IMR-90 (cell line): Measurements from ENCODE around the gene PFKP. TPM values are rescaled to one million over a fixed set of nuclear protein-coding genes. Genes with fewer than 3 reads are reported as not detected.

Experiments
- ATAC-seq: fragments of 200-7000 bp; cut with Tn5 transposase; 2 replicates; pipeline ENCODE4 v1.9.1; 2020; ENCODE audit warnings: low read depth, mild to moderate bottlenecking, moderate library complexity
- BruUV-seq: library from RNA; stranded (reverse); fragments of 400-500 nt; replicated peaks from 2 replicates; lab custom pipeline; 2021; lab: Mats Ljungman, UMichigan
- CTCF ChIA-PET: fragments of 300-600 bp; formaldehyde crosslinking; extraction: SDS; loops from one replicate; lab custom pipeline; 2021; ENCODE audit warnings: antibody characterized with exemption; lab: Yijun Ruan, JAX
- POLR2A ChIA-PET: fragments of 300-600 bp; sonication (Branson Sonifier 250); formaldehyde crosslinking; loops from one replicate; lab custom pipeline; 2022; ENCODE audit warnings: antibody characterized with exemption; ENCODE audit not compliant: unreplicated experiment; lab: Charles Lee
- DNase-seq: peaks from one replicate; pipeline ENCODE4 v3.0.0; 2013
- H2AFZ ChIP-seq: replicated peaks from 2 replicates; pipeline ENCODE3; 2013; ENCODE audit warnings: low read length, mild to moderate bottlenecking; ENCODE audit not compliant: poor library complexity
- H2AK5ac ChIP-seq: 2 replicates; pipeline ENCODE4 v1.6.1; 2013; ENCODE audit warnings: low read depth, low read length, inconsistent platforms
- H2AK9ac ChIP-seq: replicated peaks from 2 replicates; pipeline ENCODE3; 2013; ENCODE audit warnings: mild to moderate bottlenecking, low read depth, low read length, moderate library complexity; ENCODE audit not compliant: poor library complexity
- H2BK120ac ChIP-seq: 2 replicates; pipeline ENCODE4 v1.6.1; 2013; ENCODE audit warnings: low read depth, low read length, inconsistent platforms
- H2BK15ac ChIP-seq: 3 replicates; pipeline ENCODE4 v1.6.1; 2013; ENCODE audit warnings: low read depth, low read length, inconsistent platforms
- H2BK20ac ChIP-seq: 2 replicates; pipeline ENCODE4 v1.6.1; 2013; ENCODE audit warnings: low read depth, mild to moderate bottlenecking, inconsistent platforms, low read length, moderate library complexity
- H2BK5ac ChIP-seq: 2 replicates; pipeline ENCODE4 v1.6.1; 2013; ENCODE audit warnings: mild to moderate bottlenecking, low read depth, low read length, inconsistent platforms; ENCODE audit not compliant: poor library complexity, severe bottlenecking
- H3K14ac ChIP-seq: replicated peaks from 2 replicates; pipeline ENCODE4 v1.6.1; 2013; ENCODE audit warnings: low read depth, low read length, inconsistent platforms
- H3K18ac ChIP-seq: 2 replicates; pipeline ENCODE4 v1.6.1; 2013; ENCODE audit warnings: low read depth, low read length, control low read depth
- H3K23ac ChIP-seq: 2 replicates; pipeline ENCODE4 v1.6.1; 2013; ENCODE audit warnings: low read depth, low read length, inconsistent platforms
- H3K27ac ChIP-seq: 2 replicates; pipeline ENCODE4 v1.5.1; 2013; ENCODE audit warnings: mild to moderate bottlenecking, control low read depth, low read length; ENCODE audit not compliant: insufficient read depth
- H3K27me3 ChIP-seq: 2 replicates; pipeline ENCODE4 v1.6.1; 2013; ENCODE audit warnings: low read length; ENCODE audit not compliant: control insufficient read depth, insufficient read depth
- H3K36me3 ChIP-seq: 2 replicates; pipeline ENCODE4 v1.6.1; 2013; ENCODE audit warnings: low read length, mixed read lengths; ENCODE audit not compliant: control insufficient read depth, insufficient read depth
- H3K4ac ChIP-seq: 2 replicates; pipeline ENCODE4 v1.6.1; 2013; ENCODE audit warnings: low read depth, low read length, inconsistent platforms
- H3K4me1 ChIP-seq: 2 replicates; pipeline ENCODE4 v1.6.1; 2013; ENCODE audit warnings: low read length, mixed read lengths; ENCODE audit not compliant: control insufficient read depth, insufficient read depth
- H3K4me2 ChIP-seq: 2 replicates; pipeline ENCODE4 v1.6.1; 2013; ENCODE audit warnings: low read depth, mild to moderate bottlenecking, control low read depth, low read length, moderate library complexity
- H3K4me3 ChIP-seq: 2 replicates; pipeline ENCODE4 v1.5.1; 2013; ENCODE audit warnings: low read depth, mild to moderate bottlenecking, control low read depth, low read length, moderate library complexity; ENCODE audit not compliant: insufficient read depth
- H3K56ac ChIP-seq: 2 replicates; pipeline ENCODE4 v1.6.1; 2013; ENCODE audit warnings: low read length, inconsistent platforms; ENCODE audit not compliant: insufficient read depth; ENCODE audit errors: extremely low read depth
- H3K79me1 ChIP-seq, 2 experiments: 2 replicates each; pipeline ENCODE4 v1.6.1; 2013; ENCODE audit warnings: low read length in 2 of 2, inconsistent platforms in 1 of 2, low read depth in 1 of 2
- H3K9ac ChIP-seq: 2 replicates; pipeline ENCODE4 v1.6.1; 2013; ENCODE audit warnings: low read depth, low read length, control low read depth
- H3K9me1 ChIP-seq: 2 replicates; pipeline ENCODE4 v1.6.1; 2013; ENCODE audit warnings: low read length, inconsistent platforms; ENCODE audit not compliant: insufficient read depth
- H3K9me3 ChIP-seq: 2 replicates; pipeline ENCODE4 v1.6.1; 2013; ENCODE audit warnings: low read length; ENCODE audit not compliant: control insufficient read depth, insufficient read depth
- H4K20me1 ChIP-seq: 2 replicates; pipeline ENCODE4 v1.6.1; 2013; ENCODE audit warnings: low read length, inconsistent platforms; ENCODE audit not compliant: insufficient read depth
- H4K5ac ChIP-seq: 2 replicates; pipeline ENCODE4 v1.6.1; 2013; ENCODE audit warnings: mild to moderate bottlenecking, low read depth, low read length, control low read depth
- H4K8ac ChIP-seq, 2 experiments: 2 replicates each; pipeline ENCODE4 v1.6.1; 2013; ENCODE audit warnings: low read depth in 2 of 2, low read length in 2 of 2, control low read depth in 1 of 2, inconsistent platforms in 1 of 2
- H4K91ac ChIP-seq: 2 replicates; pipeline ENCODE4 v1.6.1; 2013; ENCODE audit warnings: low read depth, low read length, inconsistent platforms; ENCODE audit not compliant: insufficient read depth
- CEBPB ChIP-seq: IDR thresholded peaks from 2 replicates; pipeline ENCODE4 v1.6.1; 2012; ENCODE audit warnings: low read depth, low read length, improper control_type of control experiment
- CHD1 ChIP-seq: IDR thresholded peaks from 2 replicates; pipeline ENCODE4 v1.6.1; 2012; ENCODE audit warnings: low read depth, low read length, improper control_type of control experiment
- FOS ChIP-seq: fragments of 150-350 bp; IDR thresholded peaks from 2 replicates; pipeline ENCODE4 v1.6.1; 2016; ENCODE audit warnings: low read depth, low read length
- MAZ ChIP-seq: IDR thresholded peaks from 2 replicates; pipeline ENCODE4 v1.6.1; 2012; ENCODE audit warnings: low read depth, mild to moderate bottlenecking, low read length, improper control_type of control experiment, moderate library complexity, borderline replicate concordance
- RAD21 ChIP-seq: IDR thresholded peaks from 2 replicates; pipeline ENCODE4 v1.6.1; 2012; ENCODE audit warnings: low read length, improper control_type of control experiment
- RCOR1 ChIP-seq: IDR thresholded peaks from 2 replicates; pipeline ENCODE4 v1.6.1; 2012; ENCODE audit warnings: mild to moderate bottlenecking, low read length, improper control_type of control experiment; ENCODE audit not compliant: insufficient replicate concordance
- SMC3 ChIP-seq: fragments of 150-350 bp; IDR thresholded peaks from 2 replicates; pipeline ENCODE4 v1.6.1; 2016; ENCODE audit warnings: low read depth, mild to moderate bottlenecking, antibody characterized with exemption, low read length, moderate library complexity
- WGBS, 2 experiments: methylation state at CpG; one replicate each; pipeline versions ENCODE4 v1.1.5 to v1.1.7; 2013; ENCODE audit warnings: missing lambda C conversion rate in 2 of 2; ENCODE audit not compliant: insufficient read length in 1 of 2; ENCODE audit errors: extremely low coverage in 2 of 2; 5-methylcytosine and 5-hydroxymethylcytosine counted together
- dilution Hi-C: fragments of 300-500 bp; cut with HindIII; formaldehyde crosslinking; loops from one replicate; pipeline ENCODE4 v1.14.3; 2018; ENCODE audit warnings: low sequenced_read_pairs; ENCODE audit not compliant: unreplicated experiment
- in situ Hi-C: fragments of 300-500 bp; cut with MboI; formaldehyde crosslinking; loops from 3 replicates; pipeline ENCODE4 v1.14.3; 2019; ENCODE audit warnings: low sequenced_read_pairs, inconsistent platforms, mixed read lengths
- intact Hi-C: fragments of 100-400 bp; cut with micrococcal nuclease; formaldehyde crosslinking; loops from 2 replicates; pipeline ENCODE4 v1.10.0; 2022
- polyA plus RNA-seq, 3 experiments: library from polyadenylated mRNA; depleted of rRNA; stranded (reverse); fragments of >200 nt; gene quantifications; 2 replicates each; pipeline ENCODE4 v1.2.3, GENCODE V29; 2012; ENCODE audit warnings: low replicate concordance in 1 of 3
- total RNA-seq: library from RNA; depleted of rRNA; stranded (reverse); fragments of >200 nt; gene quantifications from 2 replicates; pipeline ENCODE4 v1.2.3, GENCODE V29; 2012
- TF ChIP-seq, protein P1 (sequence below): fragments of 150-350 bp; IDR thresholded peaks from 2 replicates; pipeline ENCODE4 v1.6.1; 2016; ENCODE audit warnings: low read depth, mild to moderate bottlenecking, low read length, moderate library complexity, borderline replicate concordance

Gene PFKP
- total and polyA plus RNA-seq, 2 of the 4 experiments (the other 2 are of a cell fraction): 223 to 294 TPM

DNA sequence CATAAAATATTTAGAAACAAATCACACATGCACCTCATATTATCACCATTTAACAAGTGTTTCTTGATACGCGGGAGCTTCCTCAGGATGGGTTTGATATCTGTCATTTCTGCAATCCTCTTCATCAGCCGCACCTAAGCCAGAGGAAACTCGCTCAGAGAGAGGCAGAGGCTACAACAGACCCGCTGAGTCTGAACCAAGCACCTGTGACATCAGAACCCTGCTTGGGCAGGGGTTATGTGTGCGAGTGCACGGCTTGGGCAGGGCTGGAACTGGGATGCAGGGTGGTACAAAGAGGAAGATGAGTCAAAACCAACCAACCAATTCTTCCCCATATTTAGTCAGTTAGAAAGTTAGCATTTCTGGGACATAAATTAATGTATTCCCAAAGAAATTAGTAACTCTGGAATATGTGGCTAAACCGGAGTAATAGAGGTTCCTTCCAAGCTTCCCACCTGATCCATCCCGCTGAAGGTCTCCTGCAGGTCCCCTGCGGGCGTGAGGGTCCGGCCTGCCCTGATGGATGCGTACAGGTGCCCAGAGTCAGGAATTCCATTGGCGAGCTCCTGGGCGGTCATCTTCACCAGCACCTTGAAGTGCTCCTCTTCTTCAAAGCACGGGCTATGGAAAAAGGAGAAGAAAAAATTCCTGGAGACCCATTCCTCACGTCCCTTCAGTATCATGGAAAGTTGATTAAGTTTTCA, 79.9 kb downstream of the PFKP start:
- H4K91ac ChIP-seq: no peak overlapping the region
- no peaks in the 10 kb centered on the region for H3K27me3 ChIP-seq
- H3K56ac ChIP-seq: no peak overlapping the region
- no peak overlapping the region for H2BK120ac ChIP-seq
- POLR2A ChIA-PET: no interaction called here
- no CpG with 5 or more reads among the region's 17 CpGs for WGBS, 2 experiments
- H3K36me3 ChIP-seq: peaks cover 78% of the 10 kb centered on the region
- dilution Hi-C loops: no loop called here
- no TSS peak for BruUV-seq
- ATAC-seq: no peak
- H2AK5ac ChIP-seq: no peak overlapping the region
- no peak for DNase-seq
- intact Hi-C loops: no loop called here
- no peak overlapping the region for H3K18ac ChIP-seq
- H3K79me1 ChIP-seq: peaks cover 14 to 17% of the 10 kb centered on the region in 2 experiments
- no peak overlapping the region for H3K4me2 ChIP-seq
- no peak overlapping the region for H3K14ac ChIP-seq
- no peaks in the 10 kb centered on the region for H3K9me3 ChIP-seq
- H4K8ac ChIP-seq: no peak overlapping the region
- no peak overlapping the region for H2AK9ac ChIP-seq
- H3K9ac ChIP-seq: no peak overlapping the region
- no peak overlapping the region for H3K27ac ChIP-seq
- H2BK15ac ChIP-seq: no peak overlapping the region
- TF ChIP-seq FOS: no peak
- TF ChIP-seq CHD1: no peak
- no peak for TF ChIP-seq CEBPB
- no peak for TF ChIP-seq SMC3
- no peak for TF ChIP-seq RAD21
- TF ChIP-seq, protein P1, sequence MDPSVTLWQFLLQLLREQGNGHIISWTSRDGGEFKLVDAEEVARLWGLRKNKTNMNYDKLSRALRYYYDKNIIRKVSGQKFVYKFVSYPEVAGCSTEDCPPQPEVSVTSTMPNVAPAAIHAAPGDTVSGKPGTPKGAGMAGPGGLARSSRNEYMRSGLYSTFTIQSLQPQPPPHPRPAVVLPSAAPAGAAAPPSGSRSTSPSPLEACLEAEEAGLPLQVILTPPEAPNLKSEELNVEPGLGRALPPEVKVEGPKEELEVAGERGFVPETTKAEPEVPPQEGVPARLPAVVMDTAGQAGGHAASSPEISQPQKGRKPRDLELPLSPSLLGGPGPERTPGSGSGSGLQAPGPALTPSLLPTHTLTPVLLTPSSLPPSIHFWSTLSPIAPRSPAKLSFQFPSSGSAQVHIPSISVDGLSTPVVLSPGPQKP: no peak
- no peak for TF ChIP-seq RCOR1
- TF ChIP-seq MAZ: no peak
- H4K20me1 ChIP-seq: no peaks in the 10 kb centered on the region; the same call in 1 of the 2 replicates
- CTCF ChIA-PET: no interaction called here
- in situ Hi-C loops: no loop called here
- H3K4ac ChIP-seq: no peak overlapping the region
- H2BK20ac ChIP-seq: no peak overlapping the region
- H3K4me3 ChIP-seq: no peak overlapping the region
- H4K5ac ChIP-seq: no peak overlapping the region
- no peak overlapping the region for H3K23ac ChIP-seq
- H3K9me1 ChIP-seq: no peaks in the 10 kb centered on the region; the same call in 1 of the 2 replicates
- H2AFZ ChIP-seq: no peak overlapping the region
- no peak overlapping the region for H2BK5ac ChIP-seq
- no peaks in the 10 kb centered on the region for H3K4me1 ChIP-seq
